HEK293 (cell line): ENCODE results near the gene CS.

Source experiments
- AEBP2 ChIP-seq: fragments of 450-650 bp; formaldehyde crosslinking; IDR thresholded peaks from 2 replicates; pipeline ENCODE4 v1.5.1; 2016; ENCODE audit warnings: missing biosample characterization, missing genetic modification characterization, borderline replicate concordance
- HOXC10 ChIP-seq: sonication (generic); formaldehyde crosslinking; IDR thresholded peaks from 2 replicates; pipeline ENCODE4 v1.8.1; 2023; ENCODE audit warnings: mild to moderate bottlenecking, missing genetic modification reagents
- HOXD13 ChIP-seq: sonication (generic); formaldehyde crosslinking; IDR thresholded peaks from 2 replicates; pipeline ENCODE4 v1.8.0; 2022; ENCODE audit warnings: missing genetic modification reagents, borderline replicate concordance
- KLF9 ChIP-seq: fragments of 450-650 bp; formaldehyde crosslinking; IDR thresholded peaks from 2 replicates; pipeline ENCODE4 v1.5.1; 2016; ENCODE audit warnings: missing biosample characterization, missing genetic modification characterization, low read depth
- PRDM2 ChIP-seq: fragments of 450-650 bp; formaldehyde crosslinking; IDR thresholded peaks from 2 replicates; pipeline ENCODE4 v1.5.1; 2016; ENCODE audit warnings: missing biosample characterization, missing genetic modification characterization, borderline replicate concordance
- RBAK ChIP-seq: fragments of 450-650 bp; formaldehyde crosslinking; IDR thresholded peaks from 2 replicates; pipeline ENCODE4 v1.5.1; 2016; ENCODE audit warnings: missing biosample characterization, missing genetic modification characterization
- REPIN1 ChIP-seq: fragments of 450-650 bp; formaldehyde crosslinking; IDR thresholded peaks from 2 replicates; pipeline ENCODE4 v1.5.1; 2017; ENCODE audit warnings: missing biosample characterization, missing genetic modification characterization, low read depth
- SCRT1 ChIP-seq: fragments of 450-650 bp; formaldehyde crosslinking; IDR thresholded peaks from 2 replicates; pipeline ENCODE4 v1.5.1; 2016; ENCODE audit warnings: missing biosample characterization, missing genetic modification characterization, borderline replicate concordance
- SP7 ChIP-seq: fragments of 450-650 bp; formaldehyde crosslinking; IDR thresholded peaks from 2 replicates; pipeline ENCODE4 v1.5.1; 2016; ENCODE audit warnings: missing biosample characterization, missing genetic modification characterization
- WT1 ChIP-seq: fragments of 450-650 bp; formaldehyde crosslinking; IDR thresholded peaks from 2 replicates; pipeline ENCODE4 v1.5.1; 2016; ENCODE audit warnings: missing biosample characterization, missing genetic modification characterization
- ZBTB11 ChIP-seq: fragments of 450-650 bp; formaldehyde crosslinking; conservative IDR thresholded peaks from 2 replicates; pipeline ENCODE4 v1.5.1; 2016; ENCODE audit warnings: low read depth, missing biosample characterization, missing genetic modification characterization
- ZBTB26 ChIP-seq: fragments of 450-650 bp; formaldehyde crosslinking; optimal IDR thresholded peaks from 2 replicates; pipeline ENCODE3; 2016; ENCODE audit warnings: missing biosample characterization, mild to moderate bottlenecking, missing genetic modification characterization
- ZBTB7A ChIP-seq: fragments of 450-650 bp; formaldehyde crosslinking; IDR thresholded peaks from 2 replicates; pipeline ENCODE4 v1.5.1; 2016; ENCODE audit warnings: low read depth, missing biosample characterization, missing genetic modification characterization
- ZFP69B ChIP-seq: fragments of 450-650 bp; formaldehyde crosslinking; IDR thresholded peaks from 2 replicates; pipeline ENCODE4 v1.5.1; 2016; ENCODE audit warnings: missing biosample characterization, missing genetic modification characterization
- ZNF133 ChIP-seq: fragments of 450-650 bp; formaldehyde crosslinking; IDR thresholded peaks from 2 replicates; pipeline ENCODE4 v1.5.1; 2016; ENCODE audit warnings: missing biosample characterization, missing genetic modification characterization
- ZNF138 ChIP-seq: fragments of 450-650 bp; formaldehyde crosslinking; IDR thresholded peaks from 2 replicates; pipeline ENCODE4 v1.5.1; 2016; ENCODE audit warnings: missing biosample characterization, missing genetic modification characterization, borderline replicate concordance
- ZNF211 ChIP-seq: fragments of 450-650 bp; formaldehyde crosslinking; IDR thresholded peaks from 2 replicates; pipeline ENCODE4 v1.5.1; 2016; ENCODE audit warnings: low read depth, missing biosample characterization, missing genetic modification characterization
- ZNF23 ChIP-seq: fragments of 450-650 bp; formaldehyde crosslinking; IDR thresholded peaks from 2 replicates; pipeline ENCODE4 v1.5.1; 2016; ENCODE audit warnings: missing biosample characterization, missing genetic modification characterization, borderline replicate concordance
- ZNF335 ChIP-seq: fragments of 450-650 bp; formaldehyde crosslinking; conservative IDR thresholded peaks from 2 replicates; pipeline ENCODE4 v1.5.1; 2016; ENCODE audit warnings: missing biosample characterization, missing genetic modification characterization
- ZNF354C ChIP-seq: fragments of 450-650 bp; formaldehyde crosslinking; IDR thresholded peaks from 2 replicates; pipeline ENCODE4 v1.5.1; 2016; ENCODE audit warnings: missing biosample characterization, missing genetic modification characterization, low read depth, borderline replicate concordance
- ZNF426 ChIP-seq: fragments of 450-650 bp; formaldehyde crosslinking; IDR thresholded peaks from 2 replicates; pipeline ENCODE4 v1.5.1; 2017; ENCODE audit warnings: missing biosample characterization, missing genetic modification characterization, mild to moderate bottlenecking, inconsistent platforms, moderate library complexity
- ZNF433 ChIP-seq: fragments of 450-650 bp; formaldehyde crosslinking; IDR thresholded peaks from 2 replicates; pipeline ENCODE4 v1.5.1; 2016; ENCODE audit warnings: missing biosample characterization, missing genetic modification characterization, low read depth
- ZNF514 ChIP-seq: fragments of 450-650 bp; formaldehyde crosslinking; IDR thresholded peaks from 2 replicates; pipeline ENCODE4 v1.5.1; 2016; ENCODE audit warnings: missing biosample characterization, missing genetic modification characterization
- ZNF555 ChIP-seq: fragments of 450-650 bp; formaldehyde crosslinking; conservative IDR thresholded peaks from 2 replicates; pipeline ENCODE4 v1.5.1; 2017; ENCODE audit warnings: missing biosample characterization, mild to moderate bottlenecking, missing genetic modification characterization, inconsistent platforms
- ZNF580 ChIP-seq: fragments of 450-650 bp; formaldehyde crosslinking; IDR thresholded peaks from 2 replicates; pipeline ENCODE4 v1.5.1; 2016; ENCODE audit warnings: missing biosample characterization, missing genetic modification characterization
- ZNF621 ChIP-seq: fragments of 450-650 bp; formaldehyde crosslinking; IDR thresholded peaks from 2 replicates; pipeline ENCODE4 v1.5.1; 2017; ENCODE audit warnings: missing biosample characterization, missing genetic modification characterization
- ZNF629 ChIP-seq: fragments of 450-650 bp; formaldehyde crosslinking; IDR thresholded peaks from 2 replicates; pipeline ENCODE4 v1.5.1; 2017; ENCODE audit warnings: missing biosample characterization, missing genetic modification characterization

CS gene

GRCh38 chr12:56258068-56258819 lies 41.9 kb downstream of the CS start, which contains the start of gene ANKRD52 (continued):
- TF ChIP-seq ZNF138 (tag by site-specific recombination) (no peak), RBAK (tag by site-specific recombination) (no peak), WT1 (tag by site-specific recombination) (no peak), ZBTB11 (0 out of 2 replicates have a peak, but pooled peaks have one; percentile 9), ZNF621 (tag by site-specific recombination) (no peak), ZBTB7A (tag by site-specific recombination) (peak; percentile 47; the same call in 1 of the 2 replicates), ZBTB26 (tag by site-specific recombination) (peak; percentile 81), ZNF335 (tag by site-specific recombination) (peak; percentile 73), KLF9 (peak; percentile 71), ZNF555 (no peak), ZNF211 (tag by site-specific recombination) (no peak), ZNF133 (tag by site-specific recombination) (peak; percentile 39; the same call in 1 of the 2 replicates), ZNF580 (tag by site-specific recombination) (0 out of 2 replicates have a peak, but pooled peaks have one; percentile 36), ZNF629 (tag by site-specific recombination) (no peak), ZNF354C (no peak), ZNF426 (tag by site-specific recombination) (no peak), REPIN1 (tag by site-specific recombination) (no peak), HOXD13 (no peak), AEBP2 (tag by site-specific recombination) (no peak), PRDM2 (tag by site-specific recombination) (no peak), SP7 (tag by site-specific recombination) (peak; percentile 40; the same call in 1 of the 2 replicates), ZFP69B (tag by site-specific recombination) (no peak), SCRT1 (tag by site-specific recombination) (no peak), ZNF23 (tag by site-specific recombination) (no peak), ZNF514 (tag by site-specific recombination) (no peak), ZNF433 (tag by site-specific recombination) (no peak), HOXC10 (CRISPR knock-in tag) (no peak)
